GM19395 (cell line): ENCODE results near the gene LDHA.

Source experiments
- ATAC-seq: cut with Tn5 transposase; IDR thresholded peaks from one replicate; pipeline ENCODE4 v1.9.1; 2021; ENCODE audit warnings: mild to moderate bottlenecking, moderate library complexity; ENCODE audit not compliant: unreplicated experiment

LDHA gene

GRCh38 chr11:18394275-18394927 is at the start of gene LDHA:
LDHA (plus strand) TSS chr11:18394563; CDS start chr11:18396843, 2,280 bp downstream.
- peak; percentile 67 for ATAC-seq

GRCh38 chr11:18347471-18348125 is 46.8 kb upstream of the LDHA start:
- no peak for ATAC-seq

GRCh38 chr11:18352581-18352980 is 41.8 kb upstream of the LDHA start:
- ATAC-seq, result no peak

GRCh38 chr11:18358646-18359045 is 35.7 kb upstream of the LDHA start:
- ATAC-seq, result no peak

- no peak for ATAC-seq
Observed at GRCh38 chr11:18361154-18361553, 33.2 kb upstream of the LDHA start.

GRCh38 chr11:18364495-18365073 is 29.8 kb upstream of the LDHA start:
- no peak for ATAC-seq

GRCh38 chr11:18365741-18366140 is 28.6 kb upstream of the LDHA start:
- no peak for ATAC-seq

- no peak for ATAC-seq
Observed at GRCh38 chr11:18366286-18366685, 28.1 kb upstream of the LDHA start.

GRCh38 chr11:18367431-18367830 is 26.9 kb upstream of the LDHA start:
- ATAC-seq, result no peak

- no peak for ATAC-seq
Observed at GRCh38 chr11:18368221-18368620, 26.1 kb upstream of the LDHA start.

- ATAC-seq, result no peak
Observed at GRCh38 chr11:18369398-18369797, 25.0 kb upstream of the LDHA start.

GRCh38 chr11:18371279-18371678 is 23.1 kb upstream of the LDHA start:
- no peak for ATAC-seq

- ATAC-seq, result no peak
Observed at GRCh38 chr11:18372201-18372600, 22.2 kb upstream of the LDHA start.

- no peak for ATAC-seq
Observed at GRCh38 chr11:18374956-18375355, 19.4 kb upstream of the LDHA start.

GRCh38 chr11:18375941-18376340 is 18.4 kb upstream of the LDHA start:
- no peak for ATAC-seq

- ATAC-seq, result no peak
Observed at GRCh38 chr11:18379201-18379600, 15.2 kb upstream of the LDHA start.

- ATAC-seq, result peak; percentile 86
Observed at GRCh38 chr11:18383388-18384156, 10.8 kb upstream of the LDHA start.

- ATAC-seq, result peak; percentile 72
Observed at GRCh38 chr11:18384157-18384641, 10.2 kb upstream of the LDHA start.

- ATAC-seq, result no peak
Observed at GRCh38 chr11:18390088-18390487, 4.3 kb upstream of the LDHA start.

- ATAC-seq, result no peak
Observed at GRCh38 chr11:18392434-18393321, 1.7 kb upstream of the LDHA start.
